HG02759 (cell line): ENCODE measurements around the gene TADA1.
A peak's percentile ranks its signal among the peaks of the same experiment; 100 is the strongest.
"Not testable (repeated sequence)": the region's sequence is repeated elsewhere in the genome, so short reads cannot be mapped to it uniquely, and the experiment has no call there.

Source experiments
- ATAC-seq: cut with Tn5 transposase; IDR thresholded peaks from one replicate; pipeline ENCODE4 v1.9.1; 2021; ENCODE audit warnings: mild to moderate bottlenecking, moderate library complexity; ENCODE audit not compliant: unreplicated experiment

TADA1 gene

DNA sequence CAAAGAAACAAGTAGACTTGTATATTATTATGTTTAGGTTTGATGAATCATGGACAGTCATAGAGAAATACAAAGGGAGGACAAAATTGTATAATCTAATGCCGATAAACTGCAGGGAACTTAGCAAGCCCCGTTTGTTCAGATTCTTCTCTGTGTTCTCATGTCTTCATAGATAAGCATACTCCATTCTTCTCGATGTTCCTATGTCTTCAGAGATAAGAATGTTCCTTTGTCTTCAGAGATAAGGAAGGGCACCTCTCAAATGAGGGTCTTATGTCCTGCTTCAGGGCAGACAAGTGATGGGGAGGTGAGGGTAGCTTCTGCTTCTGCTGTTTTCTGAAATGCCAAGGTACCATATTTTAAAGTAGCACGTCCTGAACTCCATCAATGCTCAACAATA lies 19.7 kb upstream of the TADA1 start:
- ATAC-seq: no peak

DNA sequence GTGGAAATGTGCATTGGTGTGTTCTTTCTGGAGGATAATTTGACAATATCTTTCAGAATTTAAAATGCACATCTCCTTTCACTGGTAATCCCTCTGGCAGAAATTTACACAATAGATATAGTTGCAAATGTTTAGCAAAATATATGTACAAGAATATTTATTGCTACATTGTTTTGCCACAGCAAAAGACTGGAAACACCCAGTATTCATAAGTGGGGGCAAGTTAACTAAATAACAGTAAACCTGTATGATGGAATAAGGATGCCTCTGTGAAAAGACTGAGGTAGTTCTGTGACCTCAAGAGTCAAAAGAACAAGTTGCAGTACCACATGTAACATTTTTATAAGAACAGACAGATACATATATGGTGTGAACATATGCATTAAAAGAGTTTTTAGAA lies 13.7 kb upstream of the TADA1 start:
- ATAC-seq: no peak

DNA sequence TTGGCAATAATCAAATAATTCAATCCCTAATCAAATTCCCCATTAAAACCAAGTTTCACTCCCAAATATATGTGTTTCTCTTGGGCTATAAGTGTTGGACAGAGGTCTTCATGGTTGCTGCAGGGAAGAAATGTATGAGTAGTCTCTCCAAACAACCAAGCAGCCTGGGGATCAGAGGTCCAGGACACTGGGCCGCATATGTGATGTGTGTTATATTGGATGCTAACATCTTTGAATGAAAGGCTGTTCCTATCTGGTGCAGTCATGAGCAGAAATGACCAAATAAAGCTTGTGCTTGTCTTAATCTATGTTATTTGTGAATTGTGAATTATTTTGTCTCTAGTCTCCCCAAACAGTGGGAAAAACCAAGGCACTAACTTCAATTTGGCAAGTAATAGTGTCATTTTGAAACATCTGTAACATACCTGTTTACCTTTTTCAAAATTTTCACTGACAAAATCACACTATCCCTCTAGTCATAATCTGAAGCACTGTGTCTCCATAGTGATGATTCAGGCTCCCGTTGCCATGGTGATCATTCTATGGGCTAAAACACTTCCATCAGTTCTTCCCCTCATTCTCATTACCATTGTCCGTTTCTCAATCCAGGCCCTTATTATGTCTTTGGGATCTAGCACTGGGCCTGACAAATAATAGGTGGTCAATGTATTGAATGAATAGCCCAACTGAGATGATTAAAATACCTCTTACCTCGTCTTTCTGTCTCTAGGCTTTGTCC lies 12.5 kb upstream of the TADA1 start:
- no peak for ATAC-seq

DNA sequence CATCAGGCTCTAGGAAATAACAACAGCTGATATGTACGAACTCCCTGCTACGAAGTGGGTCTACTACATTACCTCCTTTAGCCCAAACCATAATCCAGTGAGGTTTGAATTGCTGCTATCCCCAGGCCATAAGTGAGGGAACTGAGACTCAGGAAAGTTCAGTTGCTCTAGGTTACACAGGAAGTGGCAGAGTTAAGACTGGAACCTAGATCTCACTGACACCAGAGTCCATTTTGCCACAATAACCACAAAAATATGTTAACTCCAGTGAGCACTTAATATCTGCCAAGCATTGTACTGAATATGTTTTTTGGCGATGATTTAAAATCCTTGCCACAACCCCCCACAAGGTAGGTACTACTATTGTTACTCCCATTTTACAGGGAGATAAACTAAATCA lies 8.9 kb upstream of the TADA1 start:
- ATAC-seq: peak; percentile 35

DNA sequence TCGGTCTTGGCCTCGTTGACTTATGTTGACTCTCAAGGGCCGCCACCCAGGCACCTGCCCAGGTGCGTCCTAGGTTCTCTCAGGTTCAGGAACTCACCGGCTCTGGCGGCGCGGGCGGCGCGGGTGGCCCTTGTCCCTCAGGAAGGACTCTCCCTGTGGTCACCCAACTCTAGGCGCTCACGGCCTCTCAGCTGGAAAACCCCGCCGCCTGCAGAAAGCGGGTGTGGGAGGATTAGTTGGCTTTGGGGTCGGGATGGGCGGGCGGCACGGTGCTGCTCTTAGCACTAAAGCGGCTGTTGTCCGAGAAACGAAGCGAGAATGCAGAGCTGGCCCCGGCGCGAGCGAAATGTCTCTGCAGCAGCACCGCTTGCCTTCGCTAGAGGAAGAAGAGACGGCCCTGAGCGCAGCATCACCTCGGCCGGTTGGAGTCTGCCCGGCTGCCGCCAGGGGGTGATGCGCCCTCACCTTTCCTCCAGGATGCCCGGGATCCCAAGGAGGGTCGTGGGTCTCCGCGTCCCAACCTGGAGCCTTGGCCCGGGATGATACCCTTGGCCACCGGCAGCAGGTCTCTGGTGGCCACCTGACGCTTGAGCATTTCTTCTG lies 8.1 kb upstream of the TADA1 start:
- ATAC-seq: peak; percentile 70

DNA sequence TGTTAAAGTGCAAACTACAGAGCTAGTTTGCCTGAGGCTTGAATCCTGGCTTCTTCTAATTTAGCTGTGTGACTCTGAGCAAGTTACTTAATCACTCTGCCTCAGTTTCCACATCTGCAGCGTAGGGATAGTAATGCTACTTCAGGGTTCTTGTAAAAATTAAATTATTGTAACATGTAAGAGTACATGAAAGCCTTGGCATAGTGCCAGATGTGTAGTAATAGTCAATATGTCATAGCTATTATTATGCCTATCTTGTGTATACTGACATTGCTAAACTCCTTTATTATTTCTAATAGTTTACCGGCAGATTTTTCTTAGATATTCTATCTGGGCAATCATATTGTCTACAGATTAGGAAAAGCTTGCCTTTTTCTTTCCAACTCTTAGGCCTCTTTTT lies 6.8 kb upstream of the TADA1 start:
- no peak for ATAC-seq

DNA sequence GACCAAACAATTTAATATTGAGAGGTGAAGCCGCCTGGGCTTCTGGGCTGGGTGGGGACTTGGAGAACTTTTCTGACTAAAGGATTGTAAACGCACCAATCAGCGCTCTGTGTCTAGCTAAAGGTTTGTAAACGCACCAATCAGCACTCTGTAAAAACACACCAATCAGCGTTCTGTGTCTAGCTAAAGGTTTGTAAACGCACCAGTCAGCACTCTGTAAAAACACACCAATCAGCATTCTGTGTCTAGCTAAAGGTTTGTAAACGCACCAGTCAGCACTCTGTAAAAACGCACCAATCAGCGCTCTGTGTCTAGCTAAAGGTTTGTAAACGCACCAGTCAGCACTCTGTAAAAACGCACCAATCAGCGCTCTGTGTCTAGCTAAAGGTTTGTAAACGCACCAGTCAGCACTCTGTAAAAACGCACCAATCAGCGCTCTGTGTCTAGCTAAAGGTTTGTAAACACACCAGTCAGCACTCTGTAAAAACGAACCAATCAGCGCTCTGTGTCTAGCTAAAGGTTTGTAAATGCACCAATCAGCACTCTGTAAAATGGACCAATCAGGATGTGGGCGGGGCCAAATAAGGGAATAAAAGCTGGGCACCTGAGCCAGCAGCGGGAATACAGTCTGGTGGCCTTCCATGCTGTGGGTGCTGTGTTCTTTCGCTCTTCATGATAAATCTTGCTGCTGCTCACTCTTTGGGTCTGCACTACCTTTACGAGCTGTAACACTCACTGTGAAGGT lies 2.3 kb upstream of the TADA1 start:
- not testable (repeated sequence) for ATAC-seq

DNA sequence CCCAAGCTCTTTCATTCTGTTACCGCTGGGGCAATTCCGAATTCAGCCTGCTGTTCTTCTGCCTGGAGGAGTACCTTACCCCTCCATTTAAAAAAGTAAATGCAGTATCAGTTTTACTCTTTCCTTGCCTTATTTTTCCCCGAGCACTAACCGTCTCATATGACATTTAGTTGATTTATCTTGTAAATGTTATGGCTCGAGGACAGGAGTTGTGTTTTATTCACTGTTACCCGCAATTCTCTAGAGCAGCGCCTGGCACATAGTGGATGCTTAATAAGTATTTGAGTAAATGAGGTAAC lies 425 bp upstream of the TADA1 start:
- ATAC-seq: peak; percentile 1

DNA sequence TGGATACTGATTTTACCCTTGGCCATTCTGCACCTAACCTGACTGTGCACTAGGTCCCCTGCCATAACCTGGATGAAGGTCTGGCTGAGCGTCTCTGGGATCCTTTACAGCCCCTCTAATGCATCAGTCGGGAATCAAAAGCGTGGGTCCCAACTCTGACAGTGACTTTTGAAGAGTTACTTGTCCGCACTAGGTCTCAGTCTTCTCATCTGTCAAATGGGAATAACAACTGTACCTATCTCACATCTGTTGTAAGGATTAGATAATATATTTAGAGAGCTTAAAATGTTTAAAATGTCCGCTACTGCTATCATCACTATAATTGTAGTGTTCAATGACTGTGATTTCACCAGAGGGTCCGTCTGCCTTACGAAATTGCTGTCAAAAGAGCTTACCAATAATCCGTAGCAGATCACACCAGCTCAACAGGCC lies 746 bp downstream of the TADA1 start:
- no peak for ATAC-seq

DNA sequence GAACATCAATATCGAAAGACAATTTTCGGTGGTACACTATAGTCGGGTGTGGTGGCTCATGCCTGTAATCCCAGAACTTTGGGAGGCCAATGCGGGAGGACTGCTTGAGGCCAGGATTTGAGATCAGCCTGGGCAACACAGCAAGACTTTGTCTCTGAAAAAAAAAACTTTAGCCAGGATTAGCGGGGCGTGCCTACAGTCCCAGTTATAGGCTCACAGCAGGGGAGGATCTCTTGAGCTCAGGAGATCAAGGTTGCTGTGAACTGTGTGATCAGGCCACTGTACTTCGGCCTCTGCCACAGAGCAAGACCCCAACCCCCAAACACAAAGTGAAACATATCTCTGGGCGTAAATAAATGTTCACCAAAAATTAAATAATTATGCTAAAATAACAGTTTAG lies 1.6 kb downstream of the TADA1 start:
- no peak for ATAC-seq

DNA sequence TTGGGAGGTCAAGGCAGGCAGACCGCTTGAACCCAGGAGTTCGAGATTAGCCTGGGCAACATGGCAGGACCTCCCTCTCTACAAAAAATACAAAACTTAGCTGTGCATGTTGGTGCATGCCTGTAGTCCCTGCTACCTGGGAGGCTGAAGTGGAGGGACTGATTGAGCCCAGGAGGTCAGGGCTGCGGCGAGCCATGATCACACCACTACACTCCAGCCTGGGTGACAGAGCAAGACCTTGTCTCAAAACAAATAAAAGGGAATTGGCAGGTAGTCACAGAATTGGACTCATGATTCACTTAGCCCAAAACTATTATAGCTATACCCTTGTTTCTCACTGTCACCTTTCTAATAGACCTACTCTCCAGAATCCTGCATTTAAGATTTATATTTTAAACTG lies 5.5 kb downstream of the TADA1 start:
- no peak for ATAC-seq

DNA sequence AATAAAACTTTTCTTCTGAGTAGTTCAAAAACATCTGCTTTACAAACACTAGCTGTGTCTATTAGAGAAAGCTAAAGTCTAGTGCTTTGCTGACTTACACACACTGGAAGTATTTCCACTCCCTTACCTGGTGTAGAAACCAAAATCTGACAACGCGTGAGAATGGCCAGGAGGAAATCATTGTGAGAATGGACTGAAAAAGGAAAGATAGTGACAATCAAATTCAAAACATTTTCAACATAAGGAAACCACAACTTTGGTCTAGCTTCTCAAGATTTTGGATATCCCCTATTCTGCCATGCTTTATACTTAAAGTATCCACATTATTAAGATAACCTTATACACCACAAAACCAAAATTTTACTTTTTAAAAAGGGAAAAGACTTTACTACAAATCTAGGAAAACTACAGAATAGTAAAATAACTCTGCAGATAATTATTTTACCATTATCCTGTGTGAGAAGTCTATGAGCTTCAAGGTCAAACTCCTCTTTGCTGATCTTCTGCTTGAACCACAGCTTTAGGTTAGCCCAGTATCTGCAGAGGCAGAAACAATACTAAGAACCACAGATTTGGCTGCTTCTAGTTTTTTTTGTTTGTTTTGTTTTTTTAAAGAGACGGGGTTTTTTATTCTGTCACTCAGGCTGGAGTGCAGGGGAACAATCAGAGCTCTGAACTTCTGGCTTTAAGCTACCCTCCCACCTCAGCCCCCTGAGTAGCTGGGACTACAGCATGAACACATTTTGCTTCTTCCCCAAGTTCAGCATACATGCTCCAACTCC lies 6.6 kb downstream of the TADA1 start:
- no peak for ATAC-seq

DNA sequence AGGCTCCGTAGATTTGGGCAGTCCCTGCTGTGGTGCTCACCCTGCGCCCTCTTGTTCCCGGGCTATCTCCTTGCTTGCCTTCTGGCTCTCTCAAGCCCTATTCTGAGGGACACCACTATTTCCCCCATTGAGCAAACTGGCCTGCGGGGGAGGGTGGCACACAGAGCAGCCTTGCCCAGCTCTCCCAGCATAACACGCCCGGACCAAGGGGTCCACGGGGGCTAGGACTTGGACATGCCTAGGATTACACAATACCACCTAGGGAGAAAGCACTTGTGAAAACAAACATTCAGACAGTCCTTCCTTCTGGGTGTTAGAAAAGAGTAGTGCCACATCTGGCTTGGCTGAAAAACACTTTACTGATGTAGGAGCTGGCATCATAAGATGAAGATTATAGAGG lies 7.4 kb downstream of the TADA1 start:
- ATAC-seq: no peak

DNA sequence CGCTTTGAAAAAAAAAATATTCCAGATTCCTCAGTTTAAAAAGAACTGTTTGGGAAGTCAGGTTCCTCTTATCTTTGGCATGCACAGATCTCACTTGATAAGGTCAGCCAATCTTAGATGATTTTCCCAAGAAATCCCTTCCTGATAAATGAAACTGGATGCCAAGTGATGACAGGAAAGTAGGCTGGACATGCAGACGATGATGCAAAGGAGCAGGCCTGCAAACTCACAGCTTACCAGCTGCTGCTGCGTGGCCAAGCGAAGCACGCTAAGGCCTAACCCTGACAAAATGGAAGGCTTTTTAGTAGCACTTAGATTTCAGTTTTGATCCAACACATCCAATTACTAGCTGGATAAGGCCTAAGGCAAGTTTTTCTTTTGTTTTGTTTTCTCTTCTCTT lies 10.1 kb downstream of the TADA1 start:
- ATAC-seq: no peak

DNA sequence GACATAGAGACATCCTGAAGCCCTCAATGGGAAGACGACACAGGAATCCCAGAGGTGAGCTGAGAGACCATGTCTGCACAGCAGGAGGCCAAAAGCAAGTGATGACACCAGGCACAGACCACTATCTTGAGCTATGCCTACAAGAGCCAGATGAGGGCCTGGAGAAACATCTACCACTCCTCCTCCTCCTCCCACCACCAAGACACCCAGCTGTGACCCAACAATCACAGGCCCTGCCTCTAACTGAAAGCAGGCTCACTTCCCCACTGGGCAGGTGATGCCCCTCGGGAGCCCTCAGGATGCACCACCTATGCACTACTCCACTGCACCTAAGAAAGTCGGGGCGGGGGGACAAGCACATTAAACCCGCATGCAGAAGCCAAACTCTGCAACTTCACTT lies 16.5 kb downstream of the TADA1 start:
- no peak for ATAC-seq

DNA sequence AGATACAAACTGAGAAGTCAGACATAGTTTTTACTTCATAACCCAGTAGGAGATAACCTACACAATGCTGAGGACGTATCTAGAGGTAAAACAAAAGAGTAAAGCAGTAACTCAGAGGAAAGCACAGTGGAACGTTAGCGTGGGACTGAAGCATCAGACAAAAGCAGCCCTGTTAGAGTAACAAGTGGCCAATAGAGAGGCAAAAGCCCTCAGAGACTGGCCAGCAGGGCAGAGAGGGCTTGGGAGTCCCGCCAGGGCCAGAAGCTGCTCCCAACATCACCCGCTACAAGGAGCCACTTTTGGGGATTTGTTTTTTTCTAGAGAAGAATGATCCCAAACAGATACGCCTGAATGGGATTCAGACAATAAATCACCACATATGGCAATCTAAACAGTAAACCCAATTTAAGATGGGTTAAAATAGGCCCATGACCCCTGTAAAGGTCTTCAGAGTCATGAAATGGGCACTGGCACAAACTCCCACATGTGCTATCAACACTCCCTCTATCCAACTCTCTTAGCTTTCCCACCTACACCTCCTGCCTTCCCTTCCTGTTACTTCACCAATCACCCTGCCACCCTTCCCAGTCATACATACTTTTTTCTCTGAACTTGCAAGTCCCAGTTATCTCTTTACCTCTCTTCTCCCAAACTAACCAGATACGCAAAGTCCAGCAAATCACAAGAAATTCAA lies 17.2 kb downstream of the TADA1 start:
- no peak for ATAC-seq

DNA sequence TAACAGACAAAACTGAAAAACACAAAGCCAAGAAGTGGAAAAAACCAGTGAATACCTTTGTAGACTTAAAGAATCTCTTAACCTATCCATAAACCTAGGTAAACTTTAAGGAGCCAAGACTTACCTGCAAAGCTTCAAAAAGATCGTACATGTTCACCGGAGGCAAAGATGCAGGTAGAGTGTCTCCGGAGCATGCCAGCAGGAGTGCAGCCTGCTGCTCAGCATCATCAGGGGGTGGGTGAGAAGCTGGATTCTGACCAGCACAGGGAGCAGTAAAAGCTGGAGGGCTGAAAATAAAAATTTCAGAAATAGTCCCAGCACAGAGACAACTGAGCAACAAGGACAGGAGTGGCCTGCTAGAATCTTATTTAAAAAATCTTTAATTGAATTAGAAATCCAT lies 18.1 kb downstream of the TADA1 start:
- ATAC-seq: no peak

DNA sequence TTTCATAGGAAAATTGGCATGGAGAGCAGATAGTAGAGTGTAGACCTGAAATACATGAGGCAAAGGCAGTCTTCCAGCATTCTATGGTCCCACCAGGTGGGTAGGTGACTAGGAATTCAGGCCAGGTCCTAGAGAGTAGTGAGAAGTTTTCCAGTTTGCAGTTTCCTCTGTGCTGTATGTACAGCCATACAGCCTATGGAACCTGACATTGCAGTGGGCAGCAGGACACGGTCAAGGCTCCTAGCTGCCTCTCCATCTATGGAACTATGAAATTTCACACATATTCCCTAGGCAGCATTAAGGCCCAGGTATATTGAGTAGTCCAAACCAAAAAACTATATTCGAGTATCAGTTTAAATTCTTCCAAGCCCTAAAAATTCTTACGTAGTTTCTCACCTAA lies 20.5 kb downstream of the TADA1 start:
- no peak for ATAC-seq

DNA sequence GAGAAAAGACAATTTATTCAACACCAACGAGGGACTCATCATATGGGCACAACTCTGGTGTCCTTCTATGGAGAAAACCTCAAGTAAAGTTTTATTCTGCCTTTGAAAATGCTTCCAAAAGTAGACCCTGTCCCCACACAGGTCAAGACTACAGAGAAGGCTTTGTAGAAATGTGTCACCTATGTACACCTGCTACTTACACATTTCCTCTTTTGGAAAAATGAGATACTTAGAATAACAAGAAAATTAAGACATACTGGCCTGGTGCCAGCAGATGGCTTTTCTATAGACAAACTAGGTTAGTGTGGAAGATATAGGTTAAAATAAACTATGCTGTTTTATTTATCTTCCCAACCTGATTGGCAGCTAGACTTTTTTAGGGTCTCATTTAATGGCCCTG lies 23.1 kb downstream of the TADA1 start:
- ATAC-seq: no peak

DNA sequence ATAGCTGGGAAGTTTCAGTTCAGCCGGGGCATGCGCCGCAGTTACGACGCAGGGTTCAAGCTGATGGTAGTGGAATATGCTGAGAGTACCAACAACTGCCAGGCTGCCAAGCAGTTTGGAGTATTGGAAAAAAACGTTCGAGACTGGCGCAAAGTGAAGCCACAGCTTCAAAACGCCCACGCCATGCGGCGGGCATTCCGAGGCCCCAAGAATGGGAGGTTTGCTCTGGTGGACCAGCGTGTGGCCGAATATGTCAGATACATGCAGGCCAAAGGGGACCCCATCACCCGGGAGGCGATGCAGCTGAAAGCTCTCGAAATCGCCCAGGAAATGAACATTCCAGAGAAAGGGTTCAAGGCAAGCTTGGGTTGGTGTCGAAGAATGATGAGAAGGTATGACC lies 26.9 kb downstream of the TADA1 start:
- ATAC-seq: no peak

DNA sequence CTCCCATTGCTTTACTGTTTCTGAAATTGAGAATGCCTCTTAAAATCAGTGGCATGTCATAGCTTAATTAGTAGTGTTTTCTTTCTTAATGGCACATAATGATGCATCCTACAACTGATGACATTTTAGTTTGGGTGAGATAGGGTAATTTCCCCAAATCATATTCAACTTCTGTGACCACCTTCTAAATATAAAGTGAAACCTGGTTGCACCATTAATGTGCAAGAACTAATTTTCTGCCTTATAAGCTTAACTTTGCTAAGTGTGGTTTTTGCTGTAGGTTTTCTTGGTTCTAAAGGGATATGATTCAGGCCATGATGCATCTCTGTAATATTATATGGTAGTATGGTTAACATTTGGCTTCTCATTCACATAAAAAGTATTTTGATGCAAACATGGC lies 27.9 kb downstream of the TADA1 start:
- no peak for ATAC-seq
